Left ventricle myocardium superior (tissue), 1 donor: ENCODE measurements around the gene ETS2. TPM values are rescaled to one million over a fixed set of nuclear protein-coding genes. Genes with fewer than 3 reads are reported as not detected.

Experiments
- ATAC-seq: fragments of 200-7000 bp; cut with Tn5 transposase; one replicate; pipeline ENCODE4 v1.9.1; 2020; ENCODE audit warnings: mild to moderate bottlenecking, moderate library complexity
- DNase-seq: peaks from one replicate; pipeline ENCODE4 v3.0.0-alpha.2; 2020
- intact Hi-C: fragments of 100-400 bp; cut with micrococcal nuclease; formaldehyde crosslinking; loops from one replicate; pipeline ENCODE4 v1.11.0; 2022
- total RNA-seq: library from RNA; stranded (reverse); fragmentation: NEBNext Ultra II Directional; extraction: Animal tissue kit (Norgen Biotek cat#: 25700); gene quantifications from one replicate; pipeline ENCODE4 v1.2.1, GENCODE V29; 2021
- donor health status: DM: no; HTN: yes; CAD: no; lungs with severe emphysema.

Gene ETS2
- total RNA-seq, 1 donor from 2014 or later, result 43.8 TPM

GRCh38 chr21:38810826-38811164, 5.1 kb downstream of the ETS2 start:
- DNase-seq (no peak), ATAC-seq (no peak)
- intact Hi-C loops, result no loop called here

- ATAC-seq (no peak), DNase-seq (no peak)
- intact Hi-C loops, result no loop called here
Observed at GRCh38 chr21:38811257-38811656, 5.5 kb downstream of the ETS2 start.

- DNase-seq (no peak), ATAC-seq (no peak)
- intact Hi-C loops, result no loop called here
Observed at GRCh38 chr21:38813143-38813542, 7.4 kb downstream of the ETS2 start.

- peak; percentile 59 for ATAC-seq
- intact Hi-C loops, result no loop called here
Observed at GRCh38 chr21:38813547-38813946, 7.8 kb downstream of the ETS2 start.

GRCh38 chr21:38814126-38815059, 8.7 kb downstream of the ETS2 start:
- ATAC-seq, result no peak
- intact Hi-C loops, result no loop called here
- no peak for DNase-seq

More at GRCh38 chr21:38813547-38813946, 7.8 kb downstream of the ETS2 start:
- DNase-seq, result no peak

- intact Hi-C loops, result no loop called here
- DNase-seq (no peak), ATAC-seq (no peak)
Observed at GRCh38 chr21:38815060-38815405, 9.3 kb downstream of the ETS2 start.

GRCh38 chr21:38816400-38816977, 10.8 kb downstream of the ETS2 start:
- DNase-seq (no peak), ATAC-seq (no peak)
- intact Hi-C loops, result no loop called here

- intact Hi-C loops, result no loop called here
- ATAC-seq (no peak), DNase-seq (no peak)
Observed at GRCh38 chr21:38817371-38818324, 11.9 kb downstream of the ETS2 start.

GRCh38 chr21:38818325-38818723, 12.6 kb downstream of the ETS2 start:
- ATAC-seq (no peak), DNase-seq (no peak)
- intact Hi-C loops, result no loop called here

GRCh38 chr21:38819051-38819718, 13.5 kb downstream of the ETS2 start:
- ATAC-seq (no peak), DNase-seq (no peak)
- intact Hi-C loops, result no loop called here

- intact Hi-C loops, result no loop called here
- DNase-seq (no peak), ATAC-seq (no peak)
Observed at GRCh38 chr21:38819719-38820159, 14.0 kb downstream of the ETS2 start.

- intact Hi-C loops, result no loop called here
- no peak for DNase-seq
- no peak for ATAC-seq
Observed at GRCh38 chr21:38820471-38821239, 14.9 kb downstream of the ETS2 start.

- DNase-seq, result no peak
- ATAC-seq, result no peak
- intact Hi-C loops, result no loop called here
Observed at GRCh38 chr21:38821248-38821647, 15.5 kb downstream of the ETS2 start.

- DNase-seq (no peak), ATAC-seq (no peak)
- intact Hi-C loops, result no loop called here
Observed at GRCh38 chr21:38821959-38822682, 16.4 kb downstream of the ETS2 start.

- no peak for DNase-seq
- peak; percentile 39 for ATAC-seq
- intact Hi-C loops, result no loop called here
Observed at GRCh38 chr21:38822778-38823238, 17.1 kb downstream of the ETS2 start.

- no peak for ATAC-seq
- DNase-seq, result no peak
- intact Hi-C loops, result no loop called here
Observed at GRCh38 chr21:38823737-38824123, 18.0 kb downstream of the ETS2 start.

GRCh38 chr21:38824124-38824822, 18.5 kb downstream of the ETS2 start:
- peak; percentile 42 for ATAC-seq
- intact Hi-C loops, result no loop called here

More at GRCh38 chr21:38824124-38824822, 18.5 kb downstream of the ETS2 start:
- no peak for DNase-seq
